Left cardiac atrium (tissue), 2 donors: ENCODE results near the gene LRGUK. TPM values are rescaled to one million over a fixed set of nuclear protein-coding genes. Genes with fewer than 3 reads are reported as not detected.

Source experiments
- total RNA-seq, 2 donors: library from RNA; stranded (reverse); fragmentation: NEBNext Ultra II Directional; extraction: Animal tissue kit (Norgen Biotek cat#: 25700); gene quantifications; one replicate each; pipeline ENCODE4 v1.2.1, GENCODE V29; 2021
- donor health status: DM: no; HTN: yes; CAD: no; lungs with severe emphysema.
- donor health status: DM: yes; HTN: yes; CAD: no.

Gene LRGUK
- total RNA-seq, 2 donors from 2014 or later: 0.12 to 0.24 TPM

Other genes starting within 250 kb of the LRGUK start
- gene SLC35B4, start 189.6 kb downstream of the LRGUK start, total RNA-seq: 10 to 100 TPM in 1 of 2 donors, 1 to 10 TPM in 1; 9.1 to 10.8 TPM